Keratinocyte (primary cell): Measurements from ENCODE around the gene DDX52. TPM values are rescaled to one million over a fixed set of nuclear protein-coding genes. Genes with fewer than 3 reads are reported as not detected.

Experiments used
- DNase-seq: peaks from one replicate; pipeline ENCODE4 v3.0.0-alpha.2; 2011; ENCODE audit warnings: low read depth, missing footprints, low spot score
- FAIRE-seq: peaks from 2 replicates; lab custom pipeline; 2011; peaks lifted over from hg19 to GRCh38; lab: Jason Lieb, UNC
- H2AFZ ChIP-seq: 2 replicates; pipeline ENCODE4 v1.6.0; 2012; ENCODE audit warnings: low read length, control low read depth, inconsistent platforms; ENCODE audit not compliant: control insufficient read depth
- H3K27ac ChIP-seq: 2 replicates; pipeline ENCODE4 v1.5.1; 2011; ENCODE audit warnings: low read length; ENCODE audit not compliant: control insufficient read depth, insufficient read depth
- H3K27me3 ChIP-seq: 3 replicates; pipeline ENCODE4 v1.6.0; 2011; ENCODE audit warnings: low read length; ENCODE audit not compliant: control insufficient read depth, insufficient read depth; ENCODE audit errors: extremely low read depth
- H3K36me3 ChIP-seq, 2 experiments: 2 replicates in 1 of 2; 3 replicates in 1 of 2; pipeline ENCODE4 v1.5.1; 2011; ENCODE audit warnings: low read length in 2 of 2, mild to moderate bottlenecking in 1 of 2; ENCODE audit not compliant: control insufficient read depth in 2 of 2, insufficient read depth in 2 of 2; ENCODE audit errors: extremely low read depth in 1 of 2
- H3K4me1 ChIP-seq: 3 replicates; pipeline ENCODE4 v1.5.1; 2011; ENCODE audit warnings: low read length; ENCODE audit not compliant: control insufficient read depth, insufficient read depth; ENCODE audit errors: extremely low read depth
- H3K4me2 ChIP-seq: 3 replicates; pipeline ENCODE4 v1.6.0; 2011; ENCODE audit warnings: low read depth, low read length; ENCODE audit not compliant: control insufficient read depth, insufficient read depth; ENCODE audit errors: extremely low read depth
- H3K4me3 ChIP-seq, 3 experiments: fragments of 200-600 bp in 1 of 3; sonication (generic) in 1 of 3; 2 replicates in 2 of 3; 3 replicates in 1 of 3; pipeline ENCODE4 v1.5.1; 2011 to 2016; ENCODE audit warnings: low read length in 3 of 3, mild to moderate bottlenecking in 3 of 3, control low read depth in 2 of 3, inconsistent platforms in 1 of 3, low read depth in 1 of 3, mixed read lengths in 1 of 3, mixed run types in 1 of 3, moderate library complexity in 1 of 3; ENCODE audit not compliant: control insufficient read depth in 2 of 3, insufficient read depth in 2 of 3; ENCODE audit errors: extremely low read depth in 1 of 3
- H3K79me2 ChIP-seq: 2 replicates; pipeline ENCODE4 v1.6.0; 2012; ENCODE audit warnings: low read length; ENCODE audit not compliant: control insufficient read depth, insufficient read depth
- H3K9ac ChIP-seq: 3 replicates; pipeline ENCODE4 v1.6.0; 2011; ENCODE audit warnings: low read length; ENCODE audit not compliant: control insufficient read depth, insufficient read depth; ENCODE audit errors: extremely low read depth
- H3K9me1 ChIP-seq: 3 replicates; pipeline ENCODE4 v1.6.0; 2011; ENCODE audit warnings: low read length; ENCODE audit not compliant: control insufficient read depth, insufficient read depth; ENCODE audit errors: extremely low read depth
- H3K9me3 ChIP-seq: 2 replicates; pipeline ENCODE4 v1.5.1; 2012; ENCODE audit warnings: low read depth, low read length; ENCODE audit not compliant: control insufficient read depth
- H4K20me1 ChIP-seq: 3 replicates; pipeline ENCODE4 v1.6.0; 2011; ENCODE audit warnings: low read length; ENCODE audit not compliant: control insufficient read depth, insufficient read depth; ENCODE audit errors: extremely low read depth
- EZH2 ChIP-seq: IDR thresholded peaks from one replicate; pipeline ENCODE4 v1.6.1; 2012; ENCODE audit warnings: inconsistent platforms, mild to moderate bottlenecking, low read length, moderate library complexity
- dilution Hi-C: fragments of 300-500 bp; cut with MboI; formaldehyde crosslinking; loops from one replicate; pipeline ENCODE4 v1.7.0; 2020; ENCODE audit warnings: low sequenced_read_pairs; ENCODE audit not compliant: extremely low pct_ligation_motif_present
- polyA plus RNA-seq, 5 experiments: library from polyadenylated mRNA; depleted of rRNA in 3 of 5; stranded (reverse) in 3 of 5; stranded (forward) in 1 of 5; unstranded in 1 of 5; fragments of >200 nt; gene quantifications; 1 replicate in 1 of 5; 2 replicates in 3 of 5; 3 replicates in 1 of 5; pipeline versions ENCODE4 v1.2.1 to v1.2.3, GENCODE V29; 2011 to 2012; ENCODE audit warnings: missing spikeins in 2 of 5, low read depth in 1 of 5, low replicate concordance in 1 of 5
- TF ChIP-seq, protein P1 (sequence below), 3 experiments: IDR thresholded peaks in 1 of 3; conservative IDR thresholded peaks in 1 of 3; optimal IDR thresholded peaks in 1 of 3; 2 replicates in 2 of 3; 3 replicates in 1 of 3; pipeline versions ENCODE3 to v1.5.1; 2011; ENCODE audit warnings: low read length in 3 of 3, mild to moderate bottlenecking in 3 of 3, moderate library complexity in 2 of 3, control low read depth in 1 of 3, inconsistent platforms in 1 of 3; ENCODE audit not compliant: insufficient read depth in 2 of 3; ENCODE audit errors: extremely low read depth in 1 of 3

DDX52 gene
- polyA plus RNA-seq, 1 donor (not counting 4 experiments of a cell fraction or from before 2014, with no cell fraction given), result 21.8 TPM

DNA sequence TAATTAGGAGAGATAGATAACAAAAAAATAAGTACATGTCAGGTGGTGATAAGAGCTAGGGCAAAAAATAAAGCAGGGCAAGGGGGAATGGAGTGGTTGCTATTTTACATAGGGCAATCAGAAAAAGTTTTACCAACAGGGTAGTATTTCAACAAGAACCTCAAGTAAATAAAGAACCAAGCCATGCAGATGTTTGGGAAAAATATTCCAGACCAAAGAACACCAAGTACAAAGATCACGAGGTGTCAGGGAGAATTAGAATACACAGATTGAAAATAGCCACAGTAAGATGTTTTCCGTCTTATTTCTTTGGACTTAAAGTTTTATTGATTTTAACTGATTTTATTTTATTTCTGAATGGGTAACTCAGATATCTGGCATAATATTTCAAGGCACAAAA is 45.1 kb downstream of the DDX52 start:
- dilution Hi-C loops, result no loop called here
- FAIRE-seq (no peak), DNase-seq (no peak)
- H3K36me3 ChIP-seq, result peaks cover 7 to 8% of the 10 kb centered on the region in 2 experiments
- H3K9me3 ChIP-seq, result no peaks in the 10 kb centered on the region
- TF ChIP-seq EZH2, result no peak
- TF ChIP-seq, protein P1, sequence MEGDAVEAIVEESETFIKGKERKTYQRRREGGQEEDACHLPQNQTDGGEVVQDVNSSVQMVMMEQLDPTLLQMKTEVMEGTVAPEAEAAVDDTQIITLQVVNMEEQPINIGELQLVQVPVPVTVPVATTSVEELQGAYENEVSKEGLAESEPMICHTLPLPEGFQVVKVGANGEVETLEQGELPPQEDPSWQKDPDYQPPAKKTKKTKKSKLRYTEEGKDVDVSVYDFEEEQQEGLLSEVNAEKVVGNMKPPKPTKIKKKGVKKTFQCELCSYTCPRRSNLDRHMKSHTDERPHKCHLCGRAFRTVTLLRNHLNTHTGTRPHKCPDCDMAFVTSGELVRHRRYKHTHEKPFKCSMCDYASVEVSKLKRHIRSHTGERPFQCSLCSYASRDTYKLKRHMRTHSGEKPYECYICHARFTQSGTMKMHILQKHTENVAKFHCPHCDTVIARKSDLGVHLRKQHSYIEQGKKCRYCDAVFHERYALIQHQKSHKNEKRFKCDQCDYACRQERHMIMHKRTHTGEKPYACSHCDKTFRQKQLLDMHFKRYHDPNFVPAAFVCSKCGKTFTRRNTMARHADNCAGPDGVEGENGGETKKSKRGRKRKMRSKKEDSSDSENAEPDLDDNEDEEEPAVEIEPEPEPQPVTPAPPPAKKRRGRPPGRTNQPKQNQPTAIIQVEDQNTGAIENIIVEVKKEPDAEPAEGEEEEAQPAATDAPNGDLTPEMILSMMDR (optimal IDR thresholded peaks at IDR 0.05 in 1 of 3, IDR thresholded peaks at IDR 0.05 in 1 of 3, conservative IDR thresholded peaks at IDR 0.05 in 1 of 3; ENCODE audit: extremely low read depth in 1 of 3, insufficient read depth in 2 of 3, low read length in 3 of 3), result no peak
- H3K79me2 ChIP-seq, result peaks cover 2% of the 10 kb centered on the region
- H4K20me1 ChIP-seq, result no peaks in the 10 kb centered on the region
- H2AFZ ChIP-seq, result no peak overlapping the region
- no peak overlapping the region for H3K9ac ChIP-seq
- H3K9me1 ChIP-seq, result no peaks in the 10 kb centered on the region
- no peaks in the 10 kb centered on the region for H3K4me1 ChIP-seq
- no peaks in the 10 kb centered on the region for H3K27me3 ChIP-seq
- H3K27ac ChIP-seq, result no peak overlapping the region
- H3K4me3 ChIP-seq, result no peak overlapping the region
- H3K4me2 ChIP-seq, result no peak overlapping the region

DNA sequence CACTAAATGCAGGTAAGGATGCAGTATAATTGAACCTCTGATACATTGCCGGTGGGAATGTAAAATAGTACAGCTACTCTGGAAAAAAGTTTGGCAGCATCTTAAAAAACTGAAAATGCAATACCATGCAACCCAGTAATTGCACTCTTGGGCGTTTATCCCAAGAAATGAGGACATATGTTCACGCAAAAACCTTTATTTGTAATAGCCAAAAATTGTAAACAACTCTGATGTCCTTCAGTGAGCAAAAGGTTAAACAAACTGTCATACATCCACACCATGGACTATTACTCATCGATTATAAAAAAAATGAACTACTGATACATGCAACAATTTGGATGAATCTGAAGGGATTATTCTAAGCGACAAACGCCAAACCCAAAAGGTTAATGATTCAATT is 51.0 kb downstream of the DDX52 start:
- H3K4me2 ChIP-seq, result no peak overlapping the region
- no peaks in the 10 kb centered on the region for H3K27me3 ChIP-seq
- H3K36me3 ChIP-seq, result peaks cover 2 to 7% of the 10 kb centered on the region in 2 experiments
- FAIRE-seq (no peak), DNase-seq (no peak)
- H3K9me1 ChIP-seq, result no peaks in the 10 kb centered on the region
- no peak overlapping the region for H3K9ac ChIP-seq
- H2AFZ ChIP-seq, result no peak overlapping the region
- dilution Hi-C loops, result no loop called here
- peaks cover 2% of the 10 kb centered on the region for H3K79me2 ChIP-seq
- TF ChIP-seq, protein P1 (optimal IDR thresholded peaks at IDR 0.05 in 1 of 3, IDR thresholded peaks at IDR 0.05 in 1 of 3, conservative IDR thresholded peaks at IDR 0.05 in 1 of 3; ENCODE audit: extremely low read depth in 1 of 3, insufficient read depth in 2 of 3, low read length in 3 of 3), result no peak
- no peak for TF ChIP-seq EZH2
- H3K4me1 ChIP-seq, result peaks cover 4% of the 10 kb centered on the region
- H3K4me3 ChIP-seq, result no peak overlapping the region
- no peaks in the 10 kb centered on the region for H4K20me1 ChIP-seq
- H3K27ac ChIP-seq, result no peak overlapping the region
- no peaks in the 10 kb centered on the region for H3K9me3 ChIP-seq
